NCI-H748 (cell line): ENCODE data around the gene PTPN3.

Experiments
- DNase-seq: peaks from one replicate; lab custom pipeline; 2025; ENCODE audit not compliant: unreplicated experiment; lab: John Stamatoyannopoulos, UW

The PTPN3 gene

GRCh38 chr9:109478051-109478563 lies 20.0 kb downstream of the PTPN3 start:
- DNase-seq: no peak

- DNase-seq: peak; percentile 25
Measured at GRCh38 chr9:109477258-109478050, 20.7 kb downstream of the PTPN3 start.

- no peak for DNase-seq
Measured at GRCh38 chr9:109476642-109477257, 21.4 kb downstream of the PTPN3 start.

- DNase-seq: peak; percentile 26
Measured at GRCh38 chr9:109475526-109475925, 22.6 kb downstream of the PTPN3 start.

GRCh38 chr9:109474944-109475343 lies 23.2 kb downstream of the PTPN3 start:
- DNase-seq: no peak

- DNase-seq: no peak
Measured at GRCh38 chr9:109474170-109474569, 23.9 kb downstream of the PTPN3 start.

GRCh38 chr9:109473329-109473728 lies 24.8 kb downstream of the PTPN3 start:
- DNase-seq: no peak

- DNase-seq: no peak
Measured at GRCh38 chr9:109471475-109472393, 26.4 kb downstream of the PTPN3 start.

- DNase-seq: peak; percentile 61
Measured at GRCh38 chr9:109469646-109470358, 28.3 kb downstream of the PTPN3 start.

GRCh38 chr9:109468927-109469326 lies 29.2 kb downstream of the PTPN3 start:
- DNase-seq: no peak

- peak; percentile 23 for DNase-seq
Measured at GRCh38 chr9:109467936-109468335, 30.2 kb downstream of the PTPN3 start.

- no peak for DNase-seq
Measured at GRCh38 chr9:109466623-109467590, 31.2 kb downstream of the PTPN3 start.

- no peak for DNase-seq
Measured at GRCh38 chr9:109463924-109464625, 34.0 kb downstream of the PTPN3 start.

GRCh38 chr9:109460576-109460975 lies 37.5 kb downstream of the PTPN3 start:
- no peak for DNase-seq

GRCh38 chr9:109459423-109459822 lies 38.7 kb downstream of the PTPN3 start:
- no peak for DNase-seq

- DNase-seq: no peak
Measured at GRCh38 chr9:109458453-109459211, 39.5 kb downstream of the PTPN3 start.

GRCh38 chr9:109456811-109457210 lies 41.3 kb downstream of the PTPN3 start:
- DNase-seq: no peak

- DNase-seq: no peak
Measured at GRCh38 chr9:109455861-109456260, 42.2 kb downstream of the PTPN3 start.
